ENCODE data around the gene CHRNA1.

- TF ChIP-seq POLR2AphosphoS5 (IDR thresholded peaks at IDR 0.05) (no peak), POLR2A (IDR thresholded peaks at IDR 0.05) (no peak), CTCF (IDR thresholded peaks at IDR 0.05) (no peak)
These were observed 38.1 kb downstream of the CHRNA1 start for GRCh38 chr2:174726212-174726611.
